Measurements from ENCODE around the gene DKKL1.
"Not testable (repeated sequence)": the region's sequence is repeated elsewhere in the genome, so short reads cannot be mapped to it uniquely, and the experiment has no call there.

- not testable (repeated sequence) for TF ChIP-seq ZBTB33 (IDR thresholded peaks at IDR 0.05; ENCODE audit: borderline replicate concordance, low read depth); EP300 (IDR thresholded peaks at IDR 0.05; ENCODE audit: borderline replicate concordance in 1 of 2, low read depth in 1 of 2, low read length in 1 of 2); TAF1 (IDR thresholded peaks at IDR 0.05; ENCODE audit: borderline replicate concordance, low read depth, low read length); CTCF (IDR thresholded peaks at IDR 0.05)
Observed at GRCh38 chr19:49373174-49373573, 9.5 kb downstream of the DKKL1 start.

All from SK-N-SH (cell line).